ENCODE measurements around the gene COCH.

DNA sequence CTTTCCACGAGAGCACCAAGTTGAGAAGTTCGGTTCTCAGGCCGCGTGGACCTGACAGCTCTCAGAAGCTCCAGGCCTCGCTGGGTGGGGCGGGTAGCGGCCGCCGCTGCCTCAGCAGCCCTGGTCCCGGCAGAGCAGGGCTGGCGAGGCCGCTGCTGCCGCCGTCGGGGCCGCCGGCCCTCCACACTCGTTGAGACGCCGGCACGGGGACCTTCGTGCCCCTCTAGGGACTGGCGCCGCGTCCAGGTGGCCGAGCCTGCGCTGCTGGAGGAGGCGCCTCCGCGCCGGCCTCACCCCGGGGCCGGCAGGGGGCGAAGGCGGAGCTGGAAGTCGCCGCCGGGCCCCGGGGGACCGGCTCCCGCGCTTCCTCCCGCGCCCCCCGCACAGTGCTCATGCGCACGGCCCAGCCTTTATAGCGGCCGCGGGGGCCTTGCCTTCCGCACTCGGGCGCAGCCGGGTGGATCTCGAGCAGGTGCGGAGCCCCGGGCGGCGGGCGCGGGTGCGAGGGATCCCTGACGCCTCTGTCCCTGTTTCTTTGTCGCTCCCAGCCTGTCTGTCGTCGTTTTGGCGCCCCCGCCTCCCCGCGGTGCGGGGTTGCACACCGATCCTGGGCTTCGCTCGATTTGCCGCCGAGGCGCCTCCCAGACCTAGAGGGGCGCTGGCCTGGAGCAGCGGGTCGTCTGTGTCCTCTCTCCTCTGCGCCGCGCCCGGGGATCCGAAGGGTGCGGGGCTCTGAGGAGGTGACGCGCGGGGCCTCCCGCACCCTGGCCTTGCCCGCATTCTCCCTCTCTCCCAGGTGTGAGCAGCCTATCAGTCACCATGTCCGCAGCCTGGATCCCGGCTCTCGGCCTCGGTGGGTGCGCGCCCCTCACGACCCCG is at the start of gene COCH:
- TF ChIP-seq POLR2A (IDR thresholded peaks at IDR 0.05) (no peak), POLR2AphosphoS5 (IDR thresholded peaks at IDR 0.05; ENCODE audit: insufficient read depth in 1 of 2, low read depth in 1 of 2) (peak in 1 of 2 donors; percentile 42)
